GM12872 (cell line): ENCODE data around the gene EFNA2.

Source experiments
- TF ChIP-seq, protein P1 (sequence below): IDR thresholded peaks from 3 replicates; pipeline ENCODE4 v1.5.1; 2011; ENCODE audit warnings: low read depth, mild to moderate bottlenecking, low read length, moderate library complexity; ENCODE audit not compliant: insufficient read depth

EFNA2 gene

DNA sequence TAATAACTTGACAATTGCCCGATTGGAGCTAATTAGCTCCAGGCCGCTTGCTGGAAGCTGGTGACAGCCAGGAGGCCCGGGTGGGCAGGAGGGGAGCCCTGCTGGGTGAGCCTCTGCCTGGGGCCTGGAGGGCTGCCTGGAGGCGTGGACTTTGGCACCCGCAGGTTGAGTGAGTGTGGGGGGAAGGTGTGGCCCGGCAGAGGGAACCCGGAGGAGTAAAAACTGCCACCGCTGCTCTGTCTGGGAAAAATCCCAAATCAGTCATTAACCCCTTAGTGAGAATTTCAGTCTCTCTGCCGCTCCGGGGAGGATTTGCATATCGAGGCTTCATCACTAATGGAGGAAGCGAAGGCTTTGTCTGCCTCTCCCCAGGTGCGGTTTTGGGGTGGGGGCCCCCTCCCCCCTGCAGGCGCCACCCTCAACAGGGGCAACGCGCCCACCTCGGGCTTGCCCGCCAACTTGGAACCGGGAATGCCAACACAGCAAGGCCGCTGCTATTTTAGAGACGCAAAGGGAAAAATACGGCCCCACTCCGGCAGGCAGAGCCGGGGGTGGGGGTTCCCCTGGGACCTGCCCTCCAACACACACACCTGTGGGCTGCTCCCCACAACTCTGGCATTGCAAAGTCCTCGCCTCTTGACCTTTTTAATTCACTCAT is 6.2 kb downstream of the EFNA2 start:
- TF ChIP-seq, protein P1, sequence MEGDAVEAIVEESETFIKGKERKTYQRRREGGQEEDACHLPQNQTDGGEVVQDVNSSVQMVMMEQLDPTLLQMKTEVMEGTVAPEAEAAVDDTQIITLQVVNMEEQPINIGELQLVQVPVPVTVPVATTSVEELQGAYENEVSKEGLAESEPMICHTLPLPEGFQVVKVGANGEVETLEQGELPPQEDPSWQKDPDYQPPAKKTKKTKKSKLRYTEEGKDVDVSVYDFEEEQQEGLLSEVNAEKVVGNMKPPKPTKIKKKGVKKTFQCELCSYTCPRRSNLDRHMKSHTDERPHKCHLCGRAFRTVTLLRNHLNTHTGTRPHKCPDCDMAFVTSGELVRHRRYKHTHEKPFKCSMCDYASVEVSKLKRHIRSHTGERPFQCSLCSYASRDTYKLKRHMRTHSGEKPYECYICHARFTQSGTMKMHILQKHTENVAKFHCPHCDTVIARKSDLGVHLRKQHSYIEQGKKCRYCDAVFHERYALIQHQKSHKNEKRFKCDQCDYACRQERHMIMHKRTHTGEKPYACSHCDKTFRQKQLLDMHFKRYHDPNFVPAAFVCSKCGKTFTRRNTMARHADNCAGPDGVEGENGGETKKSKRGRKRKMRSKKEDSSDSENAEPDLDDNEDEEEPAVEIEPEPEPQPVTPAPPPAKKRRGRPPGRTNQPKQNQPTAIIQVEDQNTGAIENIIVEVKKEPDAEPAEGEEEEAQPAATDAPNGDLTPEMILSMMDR: no peak

DNA sequence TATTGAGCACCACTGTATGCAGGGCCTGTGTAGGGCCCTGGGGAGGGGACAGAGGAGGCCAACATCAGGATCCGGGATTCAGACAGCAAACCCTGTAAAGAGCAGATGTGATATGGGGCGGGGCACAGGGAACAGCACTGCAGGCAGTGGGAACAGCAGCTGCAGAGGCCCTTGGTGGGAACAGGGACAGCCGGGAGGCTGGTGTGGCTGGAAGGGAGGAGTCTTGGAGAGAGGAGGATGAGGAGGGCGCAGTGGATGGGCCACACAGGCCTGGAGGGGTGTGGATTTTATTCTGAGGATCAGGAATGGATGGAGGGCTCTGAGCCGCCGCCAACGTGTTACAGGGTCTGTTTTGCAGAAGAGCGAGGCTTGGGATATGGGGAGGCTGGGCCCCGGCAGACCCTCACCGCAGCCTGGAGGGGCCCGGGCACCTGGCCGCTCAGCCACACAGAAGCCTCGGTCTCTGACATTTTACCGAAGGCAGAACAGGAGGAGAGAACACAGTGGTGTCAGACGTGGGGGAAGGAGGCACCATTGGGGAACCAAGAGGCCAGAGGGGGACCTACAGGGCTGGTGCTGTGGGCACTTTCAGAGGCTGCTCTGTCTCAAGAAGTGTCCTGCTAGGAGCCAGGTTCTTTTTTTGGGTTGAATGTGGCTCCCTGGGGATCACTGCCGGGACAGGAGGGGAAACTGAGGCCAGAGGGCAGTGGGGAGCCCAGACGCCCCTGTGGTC is 6.9 kb downstream of the EFNA2 start:
- TF ChIP-seq, protein P1: no peak

DNA sequence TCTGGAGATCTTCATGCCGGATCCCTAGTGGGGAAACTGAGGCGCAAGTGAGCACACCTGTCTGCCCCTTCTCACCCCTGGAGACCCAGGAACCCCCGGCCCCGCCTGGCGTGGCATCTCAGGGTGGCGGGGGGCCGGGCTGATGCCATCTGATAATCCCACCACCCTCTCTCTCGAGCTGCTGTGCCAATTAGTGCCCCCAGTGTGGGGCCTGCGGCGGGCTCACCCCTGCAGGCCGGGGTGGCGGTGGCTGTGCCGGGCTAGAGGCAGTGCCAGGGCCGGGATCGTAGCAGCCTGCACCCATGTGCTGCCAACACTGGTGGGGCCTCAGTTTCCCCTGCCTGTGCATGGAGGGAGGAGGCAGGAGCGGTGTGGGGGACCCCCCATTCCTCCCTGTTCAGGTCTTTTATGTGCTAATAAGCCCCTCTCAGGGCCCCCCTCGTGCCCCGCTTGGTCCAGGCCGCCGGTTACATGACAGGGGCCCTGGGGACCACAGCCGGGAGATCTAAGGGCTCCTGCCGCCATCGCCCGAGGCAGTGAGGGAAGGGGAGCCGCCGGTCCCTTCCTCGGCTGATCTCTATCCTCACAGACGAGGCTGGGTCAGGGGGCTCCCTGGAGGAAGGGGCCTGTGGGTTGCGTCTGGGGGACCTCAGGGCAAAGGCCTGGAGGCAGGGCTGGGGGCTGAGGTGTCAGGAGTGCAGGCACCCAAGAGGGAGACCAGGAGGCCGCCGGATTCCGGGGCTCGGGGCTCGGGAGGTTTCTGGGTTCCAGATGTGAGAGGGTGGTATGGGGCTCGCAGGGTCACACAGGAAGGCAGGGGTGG is 8.3 kb downstream of the EFNA2 start:
- TF ChIP-seq, protein P1: no peak

DNA sequence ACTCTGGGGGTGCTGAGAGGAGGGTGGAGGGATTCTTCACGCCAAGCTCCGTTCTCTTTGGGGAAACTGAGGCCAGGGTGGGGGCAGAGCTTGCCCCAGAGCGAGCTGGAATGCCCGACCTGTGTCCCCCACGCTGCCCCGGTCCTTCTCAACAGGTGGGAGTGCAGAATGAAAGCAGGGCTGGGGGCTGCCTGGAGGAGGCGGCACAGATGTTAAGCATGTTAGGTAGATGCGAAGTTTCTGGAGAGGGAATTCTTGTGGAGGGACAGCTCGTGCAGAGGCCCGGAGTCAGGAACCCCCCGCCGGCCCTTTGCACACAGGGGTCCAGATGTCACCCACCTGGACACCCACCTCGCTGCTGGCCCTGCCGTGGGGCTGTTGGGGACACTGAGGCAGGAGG is 9.0 kb downstream of the EFNA2 start:
- TF ChIP-seq, protein P1: no peak

DNA sequence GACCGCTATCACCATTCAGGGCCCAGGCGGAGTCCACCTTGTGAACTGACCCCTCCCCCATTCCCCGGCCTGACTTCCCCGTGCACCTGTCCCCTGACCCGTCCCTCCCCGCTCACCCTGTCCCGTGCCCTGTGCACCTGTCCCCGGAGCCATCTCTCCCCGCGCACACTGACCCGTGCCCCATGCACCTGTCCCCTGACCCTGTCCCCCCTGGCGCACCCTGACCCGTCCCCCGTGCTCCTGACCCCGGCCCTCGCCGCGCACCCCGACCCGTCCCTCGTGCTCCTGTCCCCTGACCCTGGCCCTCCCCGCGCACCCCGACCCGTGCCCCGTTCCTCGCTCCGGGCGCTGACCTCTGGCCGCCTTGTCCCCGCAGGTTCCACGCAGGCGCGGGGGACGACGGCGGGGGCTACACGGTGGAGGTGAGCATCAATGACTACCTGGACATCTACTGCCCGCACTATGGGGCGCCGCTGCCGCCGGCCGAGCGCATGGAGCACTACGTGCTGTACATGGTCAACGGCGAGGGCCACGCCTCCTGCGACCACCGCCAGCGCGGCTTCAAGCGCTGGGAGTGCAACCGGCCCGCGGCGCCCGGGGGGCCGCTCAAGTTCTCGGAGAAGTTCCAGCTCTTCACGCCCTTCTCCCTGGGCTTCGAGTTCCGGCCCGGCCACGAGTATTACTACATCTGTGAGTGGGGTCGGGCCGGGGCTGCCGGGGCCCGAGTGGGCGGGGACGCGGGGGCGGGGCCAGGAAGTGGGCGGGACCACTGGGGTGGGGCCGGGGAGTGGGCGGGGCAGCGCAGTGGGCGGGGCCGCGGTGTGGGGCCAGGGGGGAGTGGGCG is 9.7 kb downstream of the EFNA2 start:
- TF ChIP-seq, protein P1: no peak

DNA sequence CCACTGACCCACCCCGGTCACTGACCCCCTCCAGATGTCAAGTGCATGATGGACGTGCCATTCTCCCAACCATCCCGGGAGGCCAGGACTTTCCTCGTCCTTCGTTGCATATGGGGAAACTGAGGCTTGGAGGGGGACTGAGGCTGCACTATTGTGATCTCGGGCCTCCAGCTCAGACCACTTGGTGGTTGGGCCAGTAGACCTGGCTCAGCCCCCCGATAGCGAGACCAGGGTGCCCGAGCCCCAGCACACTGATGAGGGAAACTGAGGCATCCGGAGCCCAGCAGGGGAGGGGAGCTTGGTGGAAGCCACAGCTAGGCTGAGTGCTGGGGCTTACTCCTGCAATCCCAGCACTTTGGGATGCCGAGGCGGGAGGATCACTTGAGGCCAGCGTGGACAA is 10.4 kb downstream of the EFNA2 start:
- TF ChIP-seq, protein P1: no peak
